Measurements from ENCODE around the gene APEX1.

- TF ChIP-seq POLR2AphosphoS5 (IDR thresholded peaks at IDR 0.05; ENCODE audit: low read depth, low read length) (no peak), CTCF (IDR thresholded peaks at IDR 0.05 in 2 of 3, conservative IDR thresholded peaks at IDR 0.05 in 1 of 3; ENCODE audit: borderline replicate concordance in 1 of 3, insufficient read depth in 1 of 3, low read depth in 2 of 3, low read length in 2 of 3) (no peak), EZH2 (IDR thresholded peaks at IDR 0.05) (no peak), MAX (IDR thresholded peaks at IDR 0.05) (no peak), ZNF274 (IDR thresholded peaks at IDR 0.05; ENCODE audit: low read depth, low read length) (no peak), POLR2A (IDR thresholded peaks at IDR 0.05; ENCODE audit: borderline replicate concordance, extremely low read depth, insufficient read depth, insufficient read length) (no peak), SIN3A (IDR thresholded peaks at IDR 0.05; ENCODE audit: low read depth) (no peak), SRF (IDR thresholded peaks at IDR 0.05; ENCODE audit: low read depth) (no peak), REST (IDR thresholded peaks at IDR 0.05; ENCODE audit: low read depth) (no peak), EZH2phosphoT487 (IDR thresholded peaks at IDR 0.05; ENCODE audit: borderline replicate concordance) (no peak), CBX3 (IDR thresholded peaks at IDR 0.05; ENCODE audit: low read depth) (no peak), FOSL1 (IDR thresholded peaks at IDR 0.05; ENCODE audit: low read depth) (no peak), ELF1 (IDR thresholded peaks at IDR 0.05; ENCODE audit: borderline replicate concordance, low read depth) (no peak)
Observed at GRCh38 chr14:20440882-20441281, 14.1 kb upstream of the APEX1 start.
